Measurements from ENCODE around the gene SDHAF1. TPM values are rescaled to one million over a fixed set of nuclear protein-coding genes. Genes with fewer than 3 reads are reported as not detected.

The SDHAF1 gene
- total RNA-seq, 2 donors from 2014 or later, result 12.9 to 14.1 TPM

DNA sequence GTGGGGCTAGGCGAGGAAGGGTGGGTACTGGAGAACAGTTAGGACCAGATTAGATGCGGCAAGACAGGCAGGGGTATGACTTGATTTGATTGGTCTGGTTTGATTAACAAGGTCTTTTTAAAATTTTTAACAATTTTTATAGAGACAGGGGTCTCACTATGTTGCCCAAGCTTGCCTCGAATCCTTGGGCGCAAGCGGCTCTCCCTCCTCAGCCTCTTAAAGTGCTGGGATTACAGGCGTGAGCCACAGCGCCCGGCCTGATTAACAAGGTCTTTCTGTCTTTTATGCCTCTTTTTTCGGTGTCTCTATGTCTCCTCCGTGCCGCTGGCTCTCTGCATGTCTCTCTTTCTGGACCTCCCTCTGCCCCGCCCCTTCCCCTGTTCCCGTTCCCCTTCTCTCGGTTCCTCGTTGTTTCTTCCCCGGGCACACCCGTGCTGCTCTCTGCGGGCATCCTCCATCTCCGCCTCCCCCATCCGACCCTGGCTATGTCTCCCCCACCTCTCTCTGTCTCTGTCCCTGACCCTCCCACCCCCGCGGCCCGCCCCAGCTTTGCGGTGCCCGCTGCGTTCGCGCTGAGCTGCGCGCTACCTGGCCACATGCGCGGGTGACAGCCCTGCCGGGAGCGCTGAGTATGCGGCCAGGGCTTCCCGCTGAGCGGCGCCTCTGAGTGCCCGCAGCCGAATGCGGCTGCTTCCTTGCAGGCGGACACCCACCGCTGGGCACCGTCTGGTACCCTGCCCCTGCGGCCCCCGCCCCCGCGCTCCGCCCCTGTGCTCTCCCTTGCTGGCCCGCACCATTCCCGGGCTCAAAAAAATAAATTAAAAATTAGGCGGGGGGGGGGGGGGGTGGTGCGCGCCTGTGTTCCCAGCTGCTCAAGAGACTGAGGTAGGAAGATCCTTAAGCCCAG, 8.1 kb upstream of the SDHAF1 start:
- Mint-ChIP-seq H3K9me3 (no peaks in the 10 kb centered on the region), H3K4me1 (peaks cover 3% of the 10 kb centered on the region), H3K27ac (no peak overlapping the region), H3K27me3 (ENCODE audit: insufficient read depth) (peaks cover 82% of the 10 kb centered on the region), H3K4me3 (peak overlapping the region; percentile 59), H3K36me3 (ENCODE audit: low read depth) (no peaks in the 10 kb centered on the region)
- 11 to 14% methylated on average over 35 to 54 of the region's 54 CpGs for WGBS, 2 experiments (ENCODE audit: insufficient coverage in 1 of 2, insufficient read length in 1 of 2)
- Histone ChIP-seq H3K9me3 (ENCODE audit: control insufficient read depth, low read length) (no peaks in the 10 kb centered on the region), H3K36me3 (ENCODE audit: control insufficient read depth, insufficient read depth, low read length) (no peaks in the 10 kb centered on the region), H3K27ac (ENCODE audit: low read depth, low read length) (no peak overlapping the region), H3K4me3 (ENCODE audit: low read length) (peak overlapping the region; percentile 56), H3K27me3 (ENCODE audit: control insufficient read depth, insufficient read depth, low read length, poor library complexity, severe bottlenecking) (peaks cover 33% of the 10 kb centered on the region), H3K4me1 (ENCODE audit: control insufficient read depth, insufficient read depth, low read length) (no peaks in the 10 kb centered on the region), H3K9ac (ENCODE audit: extremely low read depth, low read length, poor library complexity, severe bottlenecking) (no peak overlapping the region)
- no peak for TF ChIP-seq CTCF (conservative IDR thresholded peaks at IDR 0.05)
- DNase-seq, result peak; percentile 87

GRCh38 chr19:35987571-35987896, 7.5 kb upstream of the SDHAF1 start:
- H3K36me3 Mint-ChIP-seq (ENCODE audit: low read depth), result no peaks in the 10 kb centered on the region
- peaks cover 76% of the 10 kb centered on the region for H3K27me3 Mint-ChIP-seq (ENCODE audit: insufficient read depth)
- peaks cover 27% of the 10 kb centered on the region for H3K27me3 ChIP-seq (ENCODE audit: control insufficient read depth, insufficient read depth, low read length, poor library complexity, severe bottlenecking)
- H3K9ac ChIP-seq (ENCODE audit: extremely low read depth, low read length, poor library complexity, severe bottlenecking), result no peak overlapping the region
- H3K27ac Mint-ChIP-seq, result no peak overlapping the region
- no peaks in the 10 kb centered on the region for H3K9me3 ChIP-seq (ENCODE audit: control insufficient read depth, low read length)
- peak overlapping the region; percentile 59 for H3K4me3 Mint-ChIP-seq
- H3K27ac ChIP-seq (ENCODE audit: low read depth, low read length), result no peak overlapping the region
- DNase-seq, result no peak
- peak; percentile 41 for TF ChIP-seq CTCF (conservative IDR thresholded peaks at IDR 0.05)
- H3K9me3 Mint-ChIP-seq, result no peaks in the 10 kb centered on the region
- H3K36me3 ChIP-seq (ENCODE audit: control insufficient read depth, insufficient read depth, low read length), result no peaks in the 10 kb centered on the region
- H3K4me1 ChIP-seq (ENCODE audit: control insufficient read depth, insufficient read depth, low read length), result no peaks in the 10 kb centered on the region
- H3K4me1 Mint-ChIP-seq, result peaks cover 3% of the 10 kb centered on the region
- no peak overlapping the region for H3K4me3 ChIP-seq (ENCODE audit: low read length)
- WGBS, 2 experiments (ENCODE audit: insufficient coverage in 1 of 2, insufficient read length in 1 of 2), result 40 to 49% methylated on average over 5 to 8 of the region's 8 CpGs

DNA sequence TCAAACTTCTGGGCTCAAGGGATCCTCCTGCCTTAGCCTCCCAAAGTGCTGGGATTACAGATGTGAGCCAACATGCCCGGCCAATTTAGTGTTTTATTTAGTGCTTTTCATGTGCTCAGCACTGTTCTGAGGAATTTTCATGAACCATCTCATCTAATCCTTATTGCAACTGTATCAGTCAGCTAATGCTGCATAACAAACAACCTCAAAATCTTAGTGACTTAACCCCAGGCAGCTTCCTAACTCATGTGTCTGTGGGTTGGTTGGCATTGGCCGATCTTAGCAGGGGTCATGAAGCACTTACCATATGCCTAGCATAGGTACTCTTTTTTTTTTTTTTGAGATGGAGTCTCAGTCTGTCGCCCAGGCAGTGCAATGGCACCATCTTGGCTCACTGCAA, 6.2 kb upstream of the SDHAF1 start:
- no peaks in the 10 kb centered on the region for H3K9me3 Mint-ChIP-seq
- no peak overlapping the region for H3K9ac ChIP-seq (ENCODE audit: extremely low read depth, low read length, poor library complexity, severe bottlenecking)
- H3K9me3 ChIP-seq (ENCODE audit: control insufficient read depth, low read length), result no peaks in the 10 kb centered on the region
- H3K36me3 ChIP-seq (ENCODE audit: control insufficient read depth, insufficient read depth, low read length), result no peaks in the 10 kb centered on the region
- no peak overlapping the region for H3K27ac ChIP-seq (ENCODE audit: low read depth, low read length)
- peaks cover 63% of the 10 kb centered on the region for H3K27me3 Mint-ChIP-seq (ENCODE audit: insufficient read depth)
- no peak overlapping the region for H3K4me3 Mint-ChIP-seq
- H3K36me3 Mint-ChIP-seq (ENCODE audit: low read depth), result no peaks in the 10 kb centered on the region
- H3K4me1 Mint-ChIP-seq, result peaks cover 3% of the 10 kb centered on the region
- H3K27me3 ChIP-seq (ENCODE audit: control insufficient read depth, insufficient read depth, low read length, poor library complexity, severe bottlenecking), result peaks cover 26% of the 10 kb centered on the region
- WGBS, 2 experiments (ENCODE audit: insufficient coverage in 1 of 2, insufficient read length in 1 of 2), result 86 to 100% methylated on average over 1 to 3 of the region's 3 CpGs
- DNase-seq, result no peak
- no peak overlapping the region for H3K4me3 ChIP-seq (ENCODE audit: low read length)
- H3K4me1 ChIP-seq (ENCODE audit: control insufficient read depth, insufficient read depth, low read length), result no peaks in the 10 kb centered on the region
- no peak overlapping the region for H3K27ac Mint-ChIP-seq
- no peak for TF ChIP-seq CTCF (conservative IDR thresholded peaks at IDR 0.05)

Data from endodermal cell (in vitro differentiated cells).